GM12891 (cell line): ENCODE results near the gene TDP1.

Experiments
- DNase-seq: peaks from one replicate; pipeline ENCODE4 v3.0.0; 2011; ENCODE audit warnings: low spot score; ENCODE audit not compliant: insufficient read length
- FAIRE-seq: peaks from 2 replicates; lab custom pipeline; 2011; peaks lifted over from hg19 to GRCh38; lab: Jason Lieb, UNC
- PAX5 ChIP-seq: IDR thresholded peaks from 2 replicates; pipeline ENCODE4 v1.6.1; 2011; ENCODE audit warnings: low read length, moderate library complexity, mild to moderate bottlenecking; ENCODE audit not compliant: insufficient read depth, severe bottlenecking
- POLR2A ChIP-seq: IDR thresholded peaks from 2 replicates; pipeline ENCODE4 v1.6.1; 2011; ENCODE audit warnings: low read depth, low read length, control low read depth
- POLR2AphosphoS5 ChIP-seq: IDR thresholded peaks from 2 replicates; pipeline ENCODE4 v1.6.1; 2011; ENCODE audit warnings: low read depth, low read length, control low read depth
- POU2F2 ChIP-seq: IDR thresholded peaks from 2 replicates; pipeline ENCODE4 v1.6.1; 2011; ENCODE audit warnings: low read depth, mild to moderate bottlenecking, control low read depth, low read length, moderate library complexity
- SPI1 ChIP-seq: IDR thresholded peaks from 2 replicates; pipeline ENCODE4 v1.6.1; 2011; ENCODE audit warnings: low read depth, low read length, control low read depth
- TAF1 ChIP-seq: IDR thresholded peaks from 2 replicates; pipeline ENCODE4 v1.6.1; 2011; ENCODE audit warnings: low read depth, low read length, control low read depth

Gene TDP1

GRCh38 chr14:89958966-89959365 lies 3.2 kb downstream of the TDP1 start:
- no peak for DNase-seq
- TF ChIP-seq SPI1 (no peak), TAF1 (no peak), PAX5 (no peak), POLR2A (no peak), POLR2AphosphoS5 (no peak), POU2F2 (no peak)
- FAIRE-seq, result no peak

- TF ChIP-seq POU2F2 (no peak), SPI1 (no peak), PAX5 (no peak), POLR2AphosphoS5 (no peak), TAF1 (no peak), POLR2A (no peak)
- FAIRE-seq, result no peak
- DNase-seq, result no peak
Observed at GRCh38 chr14:89959853-89960445, 4.2 kb downstream of the TDP1 start.

- no peak for DNase-seq
- FAIRE-seq, result no peak
- no peak for TF ChIP-seq POU2F2
- no peak for TF ChIP-seq POLR2A
- TF ChIP-seq SPI1, result no peak
- no peak for TF ChIP-seq PAX5
- TF ChIP-seq TAF1, result no peak
- TF ChIP-seq POLR2AphosphoS5, result no peak
Observed at GRCh38 chr14:89960914-89961313, 5.2 kb downstream of the TDP1 start.

- no peak for FAIRE-seq
- DNase-seq, result no peak
- no peak for TF ChIP-seq TAF1
- no peak for TF ChIP-seq POLR2A
- no peak for TF ChIP-seq SPI1
- no peak for TF ChIP-seq POLR2AphosphoS5
- TF ChIP-seq PAX5, result no peak
- TF ChIP-seq POU2F2, result no peak
Observed at GRCh38 chr14:89963288-89963978, 7.7 kb downstream of the TDP1 start.

GRCh38 chr14:89965839-89966238 lies 10.1 kb downstream of the TDP1 start:
- no peak for TF ChIP-seq SPI1
- no peak for TF ChIP-seq PAX5
- TF ChIP-seq POLR2AphosphoS5, result no peak
- TF ChIP-seq POU2F2, result no peak
- no peak for TF ChIP-seq TAF1
- TF ChIP-seq POLR2A, result no peak
- no peak for FAIRE-seq
- DNase-seq, result no peak

- DNase-seq (peak; percentile 33), FAIRE-seq (peak; percentile 58)
- no peak for TF ChIP-seq POU2F2
- no peak for TF ChIP-seq PAX5
- no peak for TF ChIP-seq SPI1
- no peak for TF ChIP-seq POLR2AphosphoS5
- no peak for TF ChIP-seq POLR2A
- TF ChIP-seq TAF1, result no peak
Observed at GRCh38 chr14:89973234-89973823, 17.6 kb downstream of the TDP1 start.

- DNase-seq (no peak), FAIRE-seq (no peak)
- no peak for TF ChIP-seq POU2F2
- no peak for TF ChIP-seq SPI1
- TF ChIP-seq POLR2A, result no peak
- TF ChIP-seq TAF1, result no peak
- no peak for TF ChIP-seq POLR2AphosphoS5
- no peak for TF ChIP-seq PAX5
Observed at GRCh38 chr14:89977668-89978067, 21.9 kb downstream of the TDP1 start.

- FAIRE-seq (no peak), DNase-seq (no peak)
- TF ChIP-seq POU2F2 (no peak), POLR2AphosphoS5 (no peak), PAX5 (no peak), TAF1 (no peak), SPI1 (no peak), POLR2A (no peak)
Observed at GRCh38 chr14:89978656-89979055, 22.9 kb downstream of the TDP1 start.

- no peak for FAIRE-seq
- no peak for TF ChIP-seq TAF1
- TF ChIP-seq POU2F2, result no peak
- TF ChIP-seq POLR2AphosphoS5, result no peak
- TF ChIP-seq POLR2A, result no peak
- TF ChIP-seq SPI1, result no peak
- TF ChIP-seq PAX5, result no peak
- no peak for DNase-seq
Observed at GRCh38 chr14:89983375-89983774, 27.6 kb downstream of the TDP1 start.

- FAIRE-seq (no peak), DNase-seq (no peak)
- TF ChIP-seq POLR2AphosphoS5 (no peak), SPI1 (no peak), PAX5 (no peak), POU2F2 (no peak), TAF1 (no peak), POLR2A (no peak)
Observed at GRCh38 chr14:89986462-89987160, 30.9 kb downstream of the TDP1 start.

- DNase-seq (no peak), FAIRE-seq (no peak)
- no peak for TF ChIP-seq TAF1
- no peak for TF ChIP-seq POLR2A
- TF ChIP-seq POU2F2, result no peak
- no peak for TF ChIP-seq SPI1
- TF ChIP-seq POLR2AphosphoS5, result no peak
- TF ChIP-seq PAX5, result no peak
Observed at GRCh38 chr14:89987161-89987475, 31.4 kb downstream of the TDP1 start.
